ENCODE results near the gene ASH1L.
"Not testable (repeated sequence)": the region's sequence is repeated elsewhere in the genome, so short reads cannot be mapped to it uniquely, and the experiment has no call there.

Gene ASH1L

GRCh38 chr1:155561779-155562580, 623 bp downstream of the ASH1L start:
- DNase-seq = peak; percentile 61 to 62

- DNase-seq = no peak
Measured at GRCh38 chr1:155555915-155556314, 6.7 kb downstream of the ASH1L start.

GRCh38 chr1:155553349-155553748, 9.3 kb downstream of the ASH1L start:
- DNase-seq = no peak

DNA sequence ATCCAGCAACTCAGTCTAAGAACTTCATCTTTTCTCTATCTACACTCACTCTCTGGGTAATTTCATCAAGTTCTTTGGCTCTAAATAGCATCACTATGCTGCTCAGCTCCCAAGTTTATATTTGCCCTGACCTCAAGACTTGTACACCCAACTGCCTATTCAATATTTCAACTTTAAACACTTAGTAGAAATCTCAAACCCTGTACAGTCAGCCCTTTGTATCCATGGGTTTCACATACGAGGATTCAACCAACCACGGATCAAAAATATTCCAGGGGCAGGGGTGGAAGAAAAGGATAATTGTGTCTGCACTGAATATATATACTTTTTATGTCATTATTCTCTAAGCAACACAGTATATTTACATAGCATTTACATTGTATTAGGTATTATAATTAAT, 13.9 kb downstream of the ASH1L start:
- no peak for DNase-seq

- no peak for DNase-seq
Measured at GRCh38 chr1:155540000-155540874, 22.4 kb downstream of the ASH1L start.

GRCh38 chr1:155537193-155537592, 25.4 kb downstream of the ASH1L start:
- no peak for DNase-seq

DNA sequence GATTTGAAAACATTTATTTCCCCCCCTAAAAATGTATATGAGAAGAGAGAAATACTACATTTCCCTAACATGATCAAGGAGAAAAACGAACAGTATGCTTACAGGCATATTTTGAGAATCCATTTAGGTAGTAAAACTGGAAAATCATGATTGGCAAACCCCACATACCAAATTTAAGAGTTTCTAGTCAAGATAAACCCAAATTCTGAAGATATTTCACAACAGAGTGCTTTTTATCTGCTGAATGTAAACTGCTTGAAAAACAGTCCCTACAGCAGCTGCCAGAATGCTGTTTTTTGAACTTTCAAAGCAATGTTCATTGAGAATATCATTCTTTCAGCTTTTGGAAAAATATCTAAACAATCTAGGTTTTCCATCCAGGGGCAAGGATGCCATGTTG, 31.0 kb downstream of the ASH1L start:
- DNase-seq = no peak

- DNase-seq = no peak
Measured at GRCh38 chr1:155529929-155530328, 32.7 kb downstream of the ASH1L start.

DNA sequence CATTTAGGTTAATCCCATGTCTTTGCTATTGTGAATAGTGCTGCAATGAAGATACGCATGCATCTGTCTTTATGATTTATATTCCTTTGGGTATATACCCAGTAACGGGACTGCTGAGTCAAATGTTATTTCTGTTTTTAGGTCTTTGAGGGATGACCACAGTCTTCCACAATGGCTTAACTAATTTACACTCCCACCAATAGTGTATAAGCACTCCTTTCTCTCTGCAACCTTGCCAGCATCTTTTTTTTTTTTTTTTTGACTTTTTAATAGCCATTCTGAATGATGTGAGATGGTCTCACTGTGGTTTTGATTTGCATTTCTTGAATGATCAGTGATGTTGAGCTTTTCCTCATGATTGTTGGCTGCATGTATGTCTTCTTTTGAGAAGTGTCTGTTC, 33.5 kb downstream of the ASH1L start:
- DNase-seq = no peak

- DNase-seq = no peak
Measured at GRCh38 chr1:155527677-155528076, 34.9 kb downstream of the ASH1L start.

DNA sequence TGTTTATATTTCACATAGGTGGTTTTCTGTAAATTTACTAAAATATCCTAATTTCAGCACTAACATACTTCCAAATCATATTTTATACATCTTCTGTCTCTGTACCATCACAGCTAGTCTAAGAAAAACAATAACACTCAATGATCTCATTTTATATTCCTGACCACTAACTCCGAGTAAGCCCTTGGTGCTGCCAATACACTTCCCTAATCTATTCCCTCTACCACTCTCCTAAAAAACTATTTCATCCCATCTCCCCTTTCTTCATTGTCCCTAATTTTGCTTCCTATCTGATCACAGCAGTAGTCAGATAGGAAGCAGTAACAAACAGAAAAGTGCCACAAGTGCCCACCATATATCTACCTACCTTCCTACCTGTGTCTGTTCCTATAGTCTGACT, 36.2 kb downstream of the ASH1L start:
- no peak for DNase-seq

DNA sequence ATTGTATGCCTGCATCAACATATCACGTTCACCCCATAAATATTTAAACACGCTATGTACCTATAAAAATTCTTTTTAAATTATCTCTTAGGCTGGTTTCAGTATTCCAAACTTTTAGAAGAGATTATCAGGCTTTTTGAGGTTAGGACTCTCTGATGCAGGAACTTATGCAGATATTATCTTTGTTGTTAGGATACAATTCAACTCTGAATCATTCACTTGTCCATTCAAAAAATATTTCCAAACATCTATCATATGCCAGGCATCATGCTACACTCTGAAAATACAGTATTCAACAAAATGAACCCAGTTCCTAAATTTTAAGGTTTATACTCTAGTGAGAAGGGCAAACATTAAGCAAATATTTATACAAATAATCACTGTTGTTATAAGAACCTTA, 40.5 kb downstream of the ASH1L start:
- DNase-seq = no peak

- DNase-seq = no peak
Measured at GRCh38 chr1:155518484-155518883, 44.1 kb downstream of the ASH1L start.

GRCh38 chr1:155514582-155515187, 47.9 kb downstream of the ASH1L start:
- no peak for DNase-seq

GRCh38 chr1:155513300-155513916, 49.2 kb downstream of the ASH1L start:
- DNase-seq = no peak

DNA sequence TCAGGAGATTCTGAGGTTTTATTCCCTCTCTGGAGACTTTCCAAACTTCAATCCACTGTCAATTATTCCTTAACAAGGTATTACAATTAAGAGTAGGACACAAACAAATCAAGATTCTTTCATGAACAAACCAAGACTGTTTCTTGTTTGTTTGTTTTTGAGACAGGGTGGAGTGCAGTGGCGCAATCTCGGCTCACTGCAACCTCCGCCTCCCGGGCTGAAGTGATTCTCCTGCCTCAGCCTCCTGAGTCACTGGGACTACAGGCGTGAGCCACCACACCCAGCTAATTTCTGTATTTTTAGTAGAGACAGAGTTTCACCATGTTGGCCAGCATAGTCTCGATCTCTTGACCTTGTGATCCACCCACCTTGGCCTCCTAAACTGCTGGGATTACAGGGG, 51.2 kb downstream of the ASH1L start:
- not testable (repeated sequence) for DNase-seq

DNA sequence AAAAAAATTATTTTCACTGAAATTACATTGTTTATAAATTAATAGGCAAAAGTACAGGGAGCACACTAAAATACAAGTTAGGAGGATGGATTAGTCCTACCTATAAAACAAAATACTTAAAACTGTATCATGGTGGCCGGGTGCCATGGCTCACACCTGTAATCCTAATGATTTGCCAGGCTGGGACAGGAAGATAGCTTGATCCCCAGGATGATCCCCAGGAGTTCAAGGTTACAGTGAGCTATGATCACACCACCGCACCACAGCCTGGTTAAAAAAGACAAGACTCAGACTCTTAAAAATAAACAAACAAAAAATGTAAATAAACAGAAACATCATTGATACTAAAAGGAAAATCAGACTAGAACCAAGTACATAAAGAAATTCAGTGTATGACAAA, 53.5 kb downstream of the ASH1L start:
- no peak for DNase-seq

DNA sequence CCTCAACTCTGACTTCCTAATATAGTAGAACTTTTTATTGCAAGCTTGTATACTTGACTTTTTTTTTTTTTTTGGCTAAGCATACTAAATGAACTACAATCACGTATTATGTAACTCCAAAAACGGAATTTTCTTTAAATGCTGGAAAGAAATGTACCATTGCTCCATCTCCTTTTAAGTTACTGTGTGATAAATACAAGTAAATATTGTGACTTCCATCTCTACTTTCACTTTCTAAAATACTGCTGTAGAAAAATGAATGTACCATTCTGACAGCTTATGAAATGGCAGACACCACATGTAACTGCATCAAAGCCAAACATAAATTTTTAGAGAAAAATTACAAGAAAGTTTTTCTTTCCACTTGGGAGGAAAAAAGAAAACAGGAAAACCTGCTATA, 54.7 kb downstream of the ASH1L start:
- no peak for DNase-seq

DNA sequence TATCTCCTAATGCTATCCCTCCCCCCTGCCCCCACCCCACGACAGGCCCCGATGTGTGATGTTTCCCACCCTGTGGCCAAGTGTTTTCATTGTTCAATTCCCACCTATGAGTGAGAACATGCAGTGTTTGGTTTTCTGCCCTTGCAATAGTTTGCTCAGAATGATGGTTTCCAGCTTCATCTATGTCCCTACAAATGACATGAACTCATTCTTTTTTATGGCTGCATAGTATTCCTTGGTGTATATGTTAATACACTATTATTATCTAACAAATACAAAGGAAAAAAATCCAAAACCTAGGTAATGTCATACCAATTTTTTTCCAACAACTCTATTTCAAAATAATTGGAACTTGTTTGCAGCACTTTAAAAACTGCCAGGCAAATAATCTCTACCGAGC, 56.6 kb downstream of the ASH1L start:
- not testable (repeated sequence) for DNase-seq

DNA sequence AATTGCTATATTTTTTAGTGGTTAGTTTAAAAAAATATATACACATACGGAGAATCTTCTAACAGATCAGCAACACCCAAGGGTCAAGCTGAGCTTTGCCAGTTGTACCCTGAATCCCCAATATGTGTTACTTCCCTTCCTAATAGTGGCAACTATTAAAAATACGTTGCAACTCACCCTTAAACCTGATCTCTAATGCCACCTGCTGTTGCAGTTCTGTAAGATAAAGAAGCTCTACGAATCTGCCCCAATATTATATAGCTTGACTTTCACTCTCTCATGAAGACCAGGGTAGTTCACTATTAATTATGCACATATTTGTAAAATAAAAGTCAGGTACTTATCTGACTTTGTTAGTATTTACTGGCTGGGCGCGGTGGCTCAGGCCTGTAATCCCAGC, 58.4 kb downstream of the ASH1L start:
- DNase-seq = peak in 1 of 2 donors; percentile 18

DNA sequence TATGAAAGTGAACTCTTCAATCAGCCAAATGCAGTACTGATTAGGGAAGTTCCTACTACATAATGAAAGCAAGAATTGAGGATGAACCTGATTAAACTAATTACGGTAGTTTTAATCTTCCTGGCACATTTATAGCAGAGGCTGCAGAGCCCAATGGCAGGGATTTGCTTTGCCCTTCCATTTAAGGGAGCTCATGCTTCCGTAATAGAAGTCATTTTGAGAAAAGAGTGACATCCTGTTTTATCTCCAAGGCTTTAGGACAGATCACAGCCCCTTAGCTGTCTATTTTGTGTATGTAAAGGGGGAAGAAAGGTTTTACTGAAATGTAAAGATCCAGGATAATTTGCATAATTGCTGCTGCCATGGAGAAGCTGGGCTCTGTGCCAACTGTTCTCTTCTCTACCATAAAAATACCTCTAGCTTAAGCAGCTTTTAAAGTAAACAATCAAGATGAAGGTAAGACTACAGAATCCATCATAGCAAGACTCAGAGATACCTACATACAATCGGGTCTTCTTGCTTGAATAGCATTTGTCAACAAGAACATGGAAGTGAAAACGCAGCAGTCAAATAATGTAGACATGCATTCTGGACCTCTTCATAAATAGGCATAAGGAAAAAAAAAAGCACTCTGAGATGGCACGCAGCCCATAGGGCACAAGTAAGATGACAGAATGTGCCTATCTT, 62.5 kb downstream of the ASH1L start:
- no peak for DNase-seq

GRCh38 chr1:155499263-155499662, 63.3 kb downstream of the ASH1L start:
- no peak for DNase-seq

- DNase-seq = not testable (repeated sequence)
Measured at GRCh38 chr1:155493595-155493994, 69.0 kb downstream of the ASH1L start.
